IMR-90 (cell line): ENCODE data around the gene PPM1F. TPM values are rescaled to one million over a fixed set of nuclear protein-coding genes. Genes with fewer than 3 reads are reported as not detected.

Experiments used
- ATAC-seq: fragments of 200-7000 bp; cut with Tn5 transposase; 2 replicates; pipeline ENCODE4 v1.9.1; 2020; ENCODE audit warnings: low read depth, mild to moderate bottlenecking, moderate library complexity
- BruUV-seq: library from RNA; stranded (reverse); fragments of 400-500 nt; replicated peaks from 2 replicates; lab custom pipeline; 2021; lab: Mats Ljungman, UMichigan
- CTCF ChIA-PET: fragments of 300-600 bp; formaldehyde crosslinking; extraction: SDS; loops from one replicate; lab custom pipeline; 2021; ENCODE audit warnings: antibody characterized with exemption; lab: Yijun Ruan, JAX
- POLR2A ChIA-PET: fragments of 300-600 bp; sonication (Branson Sonifier 250); formaldehyde crosslinking; loops from one replicate; lab custom pipeline; 2022; ENCODE audit warnings: antibody characterized with exemption; ENCODE audit not compliant: unreplicated experiment; lab: Charles Lee
- DNase-seq: peaks from one replicate; pipeline ENCODE4 v3.0.0; 2013
- H2AFZ ChIP-seq: replicated peaks from 2 replicates; pipeline ENCODE3; 2013; ENCODE audit warnings: low read length, mild to moderate bottlenecking; ENCODE audit not compliant: poor library complexity
- H2AK5ac ChIP-seq: 2 replicates; pipeline ENCODE4 v1.6.1; 2013; ENCODE audit warnings: low read depth, low read length, inconsistent platforms
- H2AK9ac ChIP-seq: replicated peaks from 2 replicates; pipeline ENCODE3; 2013; ENCODE audit warnings: mild to moderate bottlenecking, low read depth, low read length, moderate library complexity; ENCODE audit not compliant: poor library complexity
- H2BK120ac ChIP-seq: 2 replicates; pipeline ENCODE4 v1.6.1; 2013; ENCODE audit warnings: low read depth, low read length, inconsistent platforms
- H2BK15ac ChIP-seq: 3 replicates; pipeline ENCODE4 v1.6.1; 2013; ENCODE audit warnings: low read depth, low read length, inconsistent platforms
- H2BK20ac ChIP-seq: 2 replicates; pipeline ENCODE4 v1.6.1; 2013; ENCODE audit warnings: low read depth, mild to moderate bottlenecking, inconsistent platforms, low read length, moderate library complexity
- H2BK5ac ChIP-seq: 2 replicates; pipeline ENCODE4 v1.6.1; 2013; ENCODE audit warnings: mild to moderate bottlenecking, low read depth, low read length, inconsistent platforms; ENCODE audit not compliant: poor library complexity, severe bottlenecking
- H3K14ac ChIP-seq: replicated peaks from 2 replicates; pipeline ENCODE4 v1.6.1; 2013; ENCODE audit warnings: low read depth, low read length, inconsistent platforms
- H3K18ac ChIP-seq: 2 replicates; pipeline ENCODE4 v1.6.1; 2013; ENCODE audit warnings: low read depth, low read length, control low read depth
- H3K23ac ChIP-seq: 2 replicates; pipeline ENCODE4 v1.6.1; 2013; ENCODE audit warnings: low read depth, low read length, inconsistent platforms
- H3K27ac ChIP-seq: 2 replicates; pipeline ENCODE4 v1.5.1; 2013; ENCODE audit warnings: mild to moderate bottlenecking, control low read depth, low read length; ENCODE audit not compliant: insufficient read depth
- H3K27me3 ChIP-seq: 2 replicates; pipeline ENCODE4 v1.6.1; 2013; ENCODE audit warnings: low read length; ENCODE audit not compliant: control insufficient read depth, insufficient read depth
- H3K36me3 ChIP-seq: 2 replicates; pipeline ENCODE4 v1.6.1; 2013; ENCODE audit warnings: low read length, mixed read lengths; ENCODE audit not compliant: control insufficient read depth, insufficient read depth
- H3K4ac ChIP-seq: 2 replicates; pipeline ENCODE4 v1.6.1; 2013; ENCODE audit warnings: low read depth, low read length, inconsistent platforms
- H3K4me1 ChIP-seq: 2 replicates; pipeline ENCODE4 v1.6.1; 2013; ENCODE audit warnings: low read length, mixed read lengths; ENCODE audit not compliant: control insufficient read depth, insufficient read depth
- H3K4me2 ChIP-seq: 2 replicates; pipeline ENCODE4 v1.6.1; 2013; ENCODE audit warnings: low read depth, mild to moderate bottlenecking, control low read depth, low read length, moderate library complexity
- H3K4me3 ChIP-seq: 2 replicates; pipeline ENCODE4 v1.5.1; 2013; ENCODE audit warnings: low read depth, mild to moderate bottlenecking, control low read depth, low read length, moderate library complexity; ENCODE audit not compliant: insufficient read depth
- H3K56ac ChIP-seq: 2 replicates; pipeline ENCODE4 v1.6.1; 2013; ENCODE audit warnings: low read length, inconsistent platforms; ENCODE audit not compliant: insufficient read depth; ENCODE audit errors: extremely low read depth
- H3K79me1 ChIP-seq, 2 experiments: 2 replicates each; pipeline ENCODE4 v1.6.1; 2013; ENCODE audit warnings: low read length in 2 of 2, inconsistent platforms in 1 of 2, low read depth in 1 of 2
- H3K9ac ChIP-seq: 2 replicates; pipeline ENCODE4 v1.6.1; 2013; ENCODE audit warnings: low read depth, low read length, control low read depth
- H3K9me1 ChIP-seq: 2 replicates; pipeline ENCODE4 v1.6.1; 2013; ENCODE audit warnings: low read length, inconsistent platforms; ENCODE audit not compliant: insufficient read depth
- H3K9me3 ChIP-seq: 2 replicates; pipeline ENCODE4 v1.6.1; 2013; ENCODE audit warnings: low read length; ENCODE audit not compliant: control insufficient read depth, insufficient read depth
- H4K20me1 ChIP-seq: 2 replicates; pipeline ENCODE4 v1.6.1; 2013; ENCODE audit warnings: low read length, inconsistent platforms; ENCODE audit not compliant: insufficient read depth
- H4K5ac ChIP-seq: 2 replicates; pipeline ENCODE4 v1.6.1; 2013; ENCODE audit warnings: mild to moderate bottlenecking, low read depth, low read length, control low read depth
- H4K8ac ChIP-seq, 2 experiments: 2 replicates each; pipeline ENCODE4 v1.6.1; 2013; ENCODE audit warnings: low read depth in 2 of 2, low read length in 2 of 2, control low read depth in 1 of 2, inconsistent platforms in 1 of 2
- H4K91ac ChIP-seq: 2 replicates; pipeline ENCODE4 v1.6.1; 2013; ENCODE audit warnings: low read depth, low read length, inconsistent platforms; ENCODE audit not compliant: insufficient read depth
- BHLHE40 ChIP-seq: fragments of 150-350 bp; IDR thresholded peaks from 2 replicates; pipeline ENCODE4 v1.6.1; 2016; ENCODE audit warnings: mild to moderate bottlenecking, low read depth, low read length
- CEBPB ChIP-seq: IDR thresholded peaks from 2 replicates; pipeline ENCODE4 v1.6.1; 2012; ENCODE audit warnings: low read depth, low read length, improper control_type of control experiment
- CHD1 ChIP-seq: IDR thresholded peaks from 2 replicates; pipeline ENCODE4 v1.6.1; 2012; ENCODE audit warnings: low read depth, low read length, improper control_type of control experiment
- FOS ChIP-seq: fragments of 150-350 bp; IDR thresholded peaks from 2 replicates; pipeline ENCODE4 v1.6.1; 2016; ENCODE audit warnings: low read depth, low read length
- MAFK ChIP-seq: IDR thresholded peaks from 2 replicates; pipeline ENCODE4 v1.6.1; 2012; ENCODE audit warnings: low read depth, low read length, improper control_type of control experiment
- MAZ ChIP-seq: IDR thresholded peaks from 2 replicates; pipeline ENCODE4 v1.6.1; 2012; ENCODE audit warnings: low read depth, mild to moderate bottlenecking, low read length, improper control_type of control experiment, moderate library complexity, borderline replicate concordance
- MXI1 ChIP-seq: IDR thresholded peaks from 2 replicates; pipeline ENCODE4 v1.6.1; 2012; ENCODE audit warnings: low read depth, mild to moderate bottlenecking, low read length, moderate library complexity, borderline replicate concordance
- NFE2L2 ChIP-seq: fragments of 150-350 bp; IDR thresholded peaks from 2 replicates; pipeline ENCODE4 v1.6.1; 2016; ENCODE audit warnings: low read depth, mild to moderate bottlenecking, low read length
- POLR2A ChIP-seq: IDR thresholded peaks from 2 replicates; pipeline ENCODE4 v1.6.1; 2012; ENCODE audit warnings: mild to moderate bottlenecking, low read depth, low read length
- RAD21 ChIP-seq: IDR thresholded peaks from 2 replicates; pipeline ENCODE4 v1.6.1; 2012; ENCODE audit warnings: low read length, improper control_type of control experiment
- RCOR1 ChIP-seq: IDR thresholded peaks from 2 replicates; pipeline ENCODE4 v1.6.1; 2012; ENCODE audit warnings: mild to moderate bottlenecking, low read length, improper control_type of control experiment; ENCODE audit not compliant: insufficient replicate concordance
- SMC3 ChIP-seq: fragments of 150-350 bp; IDR thresholded peaks from 2 replicates; pipeline ENCODE4 v1.6.1; 2016; ENCODE audit warnings: low read depth, mild to moderate bottlenecking, antibody characterized with exemption, low read length, moderate library complexity
- WGBS, 2 experiments: methylation state at CpG; one replicate each; pipeline versions ENCODE4 v1.1.5 to v1.1.7; 2013; ENCODE audit warnings: missing lambda C conversion rate in 2 of 2; ENCODE audit not compliant: insufficient read length in 1 of 2; ENCODE audit errors: extremely low coverage in 2 of 2; 5-methylcytosine and 5-hydroxymethylcytosine counted together
- dilution Hi-C: fragments of 300-500 bp; cut with HindIII; formaldehyde crosslinking; loops from one replicate; pipeline ENCODE4 v1.14.3; 2018; ENCODE audit warnings: low sequenced_read_pairs; ENCODE audit not compliant: unreplicated experiment
- in situ Hi-C: fragments of 300-500 bp; cut with MboI; formaldehyde crosslinking; loops from 3 replicates; pipeline ENCODE4 v1.14.3; 2019; ENCODE audit warnings: low sequenced_read_pairs, inconsistent platforms, mixed read lengths
- intact Hi-C: fragments of 100-400 bp; cut with micrococcal nuclease; formaldehyde crosslinking; loops from 2 replicates; pipeline ENCODE4 v1.10.0; 2022
- polyA plus RNA-seq, 3 experiments: library from polyadenylated mRNA; depleted of rRNA; stranded (reverse); fragments of >200 nt; gene quantifications; 2 replicates each; pipeline ENCODE4 v1.2.3, GENCODE V29; 2012; ENCODE audit warnings: low replicate concordance in 1 of 3
- total RNA-seq: library from RNA; depleted of rRNA; stranded (reverse); fragments of >200 nt; gene quantifications from 2 replicates; pipeline ENCODE4 v1.2.3, GENCODE V29; 2012
- TF ChIP-seq, protein P1 (sequence below): conservative IDR thresholded peaks from 2 replicates; pipeline ENCODE4 v1.5.1; 2012; ENCODE audit warnings: mild to moderate bottlenecking, low read depth, low read length, improper control_type of control experiment
- TF ChIP-seq, protein P2 (sequence below): fragments of 150-350 bp; IDR thresholded peaks from 2 replicates; pipeline ENCODE4 v1.6.1; 2017; ENCODE audit warnings: mild to moderate bottlenecking, antibody characterized with exemption, low read length, low read depth
- TF ChIP-seq, protein P3 (sequence below): fragments of 150-350 bp; IDR thresholded peaks from 2 replicates; pipeline ENCODE4 v1.6.1; 2016; ENCODE audit warnings: low read depth, mild to moderate bottlenecking, low read length, moderate library complexity, borderline replicate concordance

Gene PPM1F
- total and polyA plus RNA-seq, 2 of the 4 experiments (the other 2 are of a cell fraction): 20.8 to 30.3 TPM

DNA sequence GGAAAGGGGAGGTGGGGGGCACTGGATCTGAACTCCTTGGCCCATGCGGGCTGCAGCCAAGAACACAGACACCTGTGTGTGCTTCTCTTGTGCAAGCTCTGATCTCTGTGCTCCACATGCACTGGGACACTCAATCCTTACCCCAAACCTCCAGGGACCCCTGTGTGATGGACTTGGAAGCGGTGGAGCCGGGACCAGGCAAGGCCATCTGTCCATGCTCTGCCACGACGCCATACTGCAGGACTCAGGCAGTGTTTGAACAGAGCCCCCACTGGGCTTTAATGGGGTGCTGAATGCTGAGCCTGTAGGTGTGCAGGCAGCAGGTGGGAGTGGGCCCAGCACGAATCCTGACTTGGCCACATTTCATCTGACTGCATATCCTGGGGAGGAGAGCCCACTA is 23.4 kb downstream of the PPM1F start:
- ATAC-seq: no peak
- Histone ChIP-seq H3K14ac (no peak overlapping the region), H3K4me3 (no peak overlapping the region), H3K36me3 (peaks cover 64% of the 10 kb centered on the region), H3K9me3 (no peaks in the 10 kb centered on the region), H3K23ac (no peak overlapping the region), H4K20me1 (peaks cover 8% of the 10 kb centered on the region; the same call in 1 of the 2 replicates), H3K79me1 (peaks cover 12 to 37% of the 10 kb centered on the region in 2 experiments), H2BK20ac (no peak overlapping the region), H2AK9ac (no peak overlapping the region), H2BK15ac (no peak overlapping the region), H2BK120ac (no peak overlapping the region), H3K27me3 (no peaks in the 10 kb centered on the region), H3K4ac (no peak overlapping the region), H3K27ac (no peak overlapping the region), H2AFZ (no peak overlapping the region), H2BK5ac (no peak overlapping the region), H4K5ac (no peak overlapping the region), H3K56ac (no peak overlapping the region), H2AK5ac (no peak overlapping the region), H4K91ac (no peak overlapping the region), H3K9ac (no peak overlapping the region), H4K8ac (no peak overlapping the region), H3K9me1 (0 out of 2 replicates have a peak, but pooled peaks cover 3% of the 10 kb centered on the region), H3K4me2 (no peak overlapping the region), H3K4me1 (no peaks in the 10 kb centered on the region), H3K18ac (no peak overlapping the region)
- ChIA-PET POLR2A (no interaction called here), CTCF (no interaction called here)
- no peak for TF ChIP-seq CEBPB
- TF ChIP-seq, protein P1, sequence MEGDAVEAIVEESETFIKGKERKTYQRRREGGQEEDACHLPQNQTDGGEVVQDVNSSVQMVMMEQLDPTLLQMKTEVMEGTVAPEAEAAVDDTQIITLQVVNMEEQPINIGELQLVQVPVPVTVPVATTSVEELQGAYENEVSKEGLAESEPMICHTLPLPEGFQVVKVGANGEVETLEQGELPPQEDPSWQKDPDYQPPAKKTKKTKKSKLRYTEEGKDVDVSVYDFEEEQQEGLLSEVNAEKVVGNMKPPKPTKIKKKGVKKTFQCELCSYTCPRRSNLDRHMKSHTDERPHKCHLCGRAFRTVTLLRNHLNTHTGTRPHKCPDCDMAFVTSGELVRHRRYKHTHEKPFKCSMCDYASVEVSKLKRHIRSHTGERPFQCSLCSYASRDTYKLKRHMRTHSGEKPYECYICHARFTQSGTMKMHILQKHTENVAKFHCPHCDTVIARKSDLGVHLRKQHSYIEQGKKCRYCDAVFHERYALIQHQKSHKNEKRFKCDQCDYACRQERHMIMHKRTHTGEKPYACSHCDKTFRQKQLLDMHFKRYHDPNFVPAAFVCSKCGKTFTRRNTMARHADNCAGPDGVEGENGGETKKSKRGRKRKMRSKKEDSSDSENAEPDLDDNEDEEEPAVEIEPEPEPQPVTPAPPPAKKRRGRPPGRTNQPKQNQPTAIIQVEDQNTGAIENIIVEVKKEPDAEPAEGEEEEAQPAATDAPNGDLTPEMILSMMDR: no peak
- TF ChIP-seq NFE2L2: no peak
- no peak for TF ChIP-seq POLR2A
- no peak for TF ChIP-seq RAD21
- no peak for TF ChIP-seq MAZ
- TF ChIP-seq BHLHE40: no peak
- TF ChIP-seq, protein P2, sequence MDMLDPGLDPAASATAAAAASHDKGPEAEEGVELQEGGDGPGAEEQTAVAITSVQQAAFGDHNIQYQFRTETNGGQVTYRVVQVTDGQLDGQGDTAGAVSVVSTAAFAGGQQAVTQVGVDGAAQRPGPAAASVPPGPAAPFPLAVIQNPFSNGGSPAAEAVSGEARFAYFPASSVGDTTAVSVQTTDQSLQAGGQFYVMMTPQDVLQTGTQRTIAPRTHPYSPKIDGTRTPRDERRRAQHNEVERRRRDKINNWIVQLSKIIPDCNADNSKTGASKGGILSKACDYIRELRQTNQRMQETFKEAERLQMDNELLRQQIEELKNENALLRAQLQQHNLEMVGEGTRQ: no peak
- no peak for TF ChIP-seq FOS
- TF ChIP-seq, protein P3, sequence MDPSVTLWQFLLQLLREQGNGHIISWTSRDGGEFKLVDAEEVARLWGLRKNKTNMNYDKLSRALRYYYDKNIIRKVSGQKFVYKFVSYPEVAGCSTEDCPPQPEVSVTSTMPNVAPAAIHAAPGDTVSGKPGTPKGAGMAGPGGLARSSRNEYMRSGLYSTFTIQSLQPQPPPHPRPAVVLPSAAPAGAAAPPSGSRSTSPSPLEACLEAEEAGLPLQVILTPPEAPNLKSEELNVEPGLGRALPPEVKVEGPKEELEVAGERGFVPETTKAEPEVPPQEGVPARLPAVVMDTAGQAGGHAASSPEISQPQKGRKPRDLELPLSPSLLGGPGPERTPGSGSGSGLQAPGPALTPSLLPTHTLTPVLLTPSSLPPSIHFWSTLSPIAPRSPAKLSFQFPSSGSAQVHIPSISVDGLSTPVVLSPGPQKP: no peak
- no peak for TF ChIP-seq RCOR1
- no peak for TF ChIP-seq MAFK
- no peak for TF ChIP-seq SMC3
- no peak for TF ChIP-seq CHD1
- no peak for TF ChIP-seq MXI1
- in situ Hi-C loops (no loop called here), intact Hi-C loops (no loop called here), dilution Hi-C loops (no loop called here)
- WGBS, 2 experiments: 100% methylated on average over 2 of the region's 6 CpGs; no CpG with 5 or more reads in 1 of the 2 experiments
- DNase-seq: no peak
- no TSS peak for BruUV-seq
